BE2C (cell line): ENCODE results near the gene GRIK1.

Experiments
- DNase-seq: peaks from one replicate; pipeline ENCODE4 v3.0.0-alpha.2; 2020
- H3K27me3 ChIP-seq: fragments of 250-450 bp; sonication (Bioruptor Pico); 2 replicates; pipeline ENCODE4 v1.5.1; 2020; ENCODE audit warnings: mild to moderate bottlenecking
- H3K36me3 ChIP-seq: fragments of 250-450 bp; sonication (Bioruptor Pico); 2 replicates; pipeline ENCODE4 v1.5.1; 2020; ENCODE audit warnings: mild to moderate bottlenecking
- H3K4me1 ChIP-seq: fragments of 250-450 bp; sonication (Bioruptor Pico); 2 replicates; pipeline ENCODE4 v1.5.1; 2020
- H3K4me3 ChIP-seq: 2 replicates; pipeline ENCODE4 v1.5.1; 2011; ENCODE audit warnings: low read depth, low read length
- H3K9me3 ChIP-seq: fragments of 250-450 bp; sonication (Bioruptor Pico); 2 replicates; pipeline ENCODE4 v1.5.1; 2020
- TF ChIP-seq, protein P1 (sequence below): IDR thresholded peaks from 2 replicates; pipeline ENCODE4 v1.5.1; 2012; ENCODE audit warnings: mild to moderate bottlenecking, low read depth, low read length

GRIK1 gene

GRCh38 chr21:29511096-29511495, 428.7 kb downstream of the GRIK1 start:
- Histone ChIP-seq H3K9me3 (no peaks in the 10 kb centered on the region), H3K4me1 (no peaks in the 10 kb centered on the region), H3K27me3 (no peaks in the 10 kb centered on the region), H3K36me3 (no peaks in the 10 kb centered on the region), H3K4me3 (no peak overlapping the region)
- TF ChIP-seq, protein P1, sequence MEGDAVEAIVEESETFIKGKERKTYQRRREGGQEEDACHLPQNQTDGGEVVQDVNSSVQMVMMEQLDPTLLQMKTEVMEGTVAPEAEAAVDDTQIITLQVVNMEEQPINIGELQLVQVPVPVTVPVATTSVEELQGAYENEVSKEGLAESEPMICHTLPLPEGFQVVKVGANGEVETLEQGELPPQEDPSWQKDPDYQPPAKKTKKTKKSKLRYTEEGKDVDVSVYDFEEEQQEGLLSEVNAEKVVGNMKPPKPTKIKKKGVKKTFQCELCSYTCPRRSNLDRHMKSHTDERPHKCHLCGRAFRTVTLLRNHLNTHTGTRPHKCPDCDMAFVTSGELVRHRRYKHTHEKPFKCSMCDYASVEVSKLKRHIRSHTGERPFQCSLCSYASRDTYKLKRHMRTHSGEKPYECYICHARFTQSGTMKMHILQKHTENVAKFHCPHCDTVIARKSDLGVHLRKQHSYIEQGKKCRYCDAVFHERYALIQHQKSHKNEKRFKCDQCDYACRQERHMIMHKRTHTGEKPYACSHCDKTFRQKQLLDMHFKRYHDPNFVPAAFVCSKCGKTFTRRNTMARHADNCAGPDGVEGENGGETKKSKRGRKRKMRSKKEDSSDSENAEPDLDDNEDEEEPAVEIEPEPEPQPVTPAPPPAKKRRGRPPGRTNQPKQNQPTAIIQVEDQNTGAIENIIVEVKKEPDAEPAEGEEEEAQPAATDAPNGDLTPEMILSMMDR, result no peak
- DNase-seq, result no peak

- H3K4me1 ChIP-seq, result no peaks in the 10 kb centered on the region
- H3K9me3 ChIP-seq, result no peaks in the 10 kb centered on the region
- TF ChIP-seq, protein P1, result no peak
- H3K36me3 ChIP-seq, result no peaks in the 10 kb centered on the region
- H3K4me3 ChIP-seq, result no peak overlapping the region
- H3K27me3 ChIP-seq, result no peaks in the 10 kb centered on the region
- DNase-seq, result no peak
Measured at GRCh38 chr21:29509121-29509520, 430.7 kb downstream of the GRIK1 start.

GRCh38 chr21:29508301-29508700, 431.5 kb downstream of the GRIK1 start:
- H3K4me3 ChIP-seq, result no peak overlapping the region
- DNase-seq, result no peak
- no peaks in the 10 kb centered on the region for H3K27me3 ChIP-seq
- H3K4me1 ChIP-seq, result no peaks in the 10 kb centered on the region
- TF ChIP-seq, protein P1, result no peak
- H3K36me3 ChIP-seq, result no peaks in the 10 kb centered on the region
- no peaks in the 10 kb centered on the region for H3K9me3 ChIP-seq

DNA sequence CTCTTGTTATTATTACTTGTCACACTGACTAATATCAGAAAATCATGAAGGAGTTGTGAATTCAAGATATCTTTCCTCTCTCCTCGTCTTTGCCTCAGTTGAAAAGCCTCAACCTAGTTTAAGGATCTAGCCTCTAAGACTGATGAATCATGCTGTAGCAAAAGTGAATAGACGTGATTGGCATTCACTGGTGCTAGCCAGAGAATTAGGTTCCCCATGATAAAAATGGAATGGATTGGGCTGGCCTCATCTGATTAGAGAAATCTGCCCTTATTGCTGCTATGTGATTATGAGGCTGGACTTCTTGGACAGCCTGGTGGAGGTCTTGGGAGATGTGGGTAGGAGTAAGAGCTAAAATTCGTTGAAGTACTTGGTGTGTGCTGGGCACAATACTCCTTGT, 432.8 kb downstream of the GRIK1 start:
- no peak for DNase-seq

DNA sequence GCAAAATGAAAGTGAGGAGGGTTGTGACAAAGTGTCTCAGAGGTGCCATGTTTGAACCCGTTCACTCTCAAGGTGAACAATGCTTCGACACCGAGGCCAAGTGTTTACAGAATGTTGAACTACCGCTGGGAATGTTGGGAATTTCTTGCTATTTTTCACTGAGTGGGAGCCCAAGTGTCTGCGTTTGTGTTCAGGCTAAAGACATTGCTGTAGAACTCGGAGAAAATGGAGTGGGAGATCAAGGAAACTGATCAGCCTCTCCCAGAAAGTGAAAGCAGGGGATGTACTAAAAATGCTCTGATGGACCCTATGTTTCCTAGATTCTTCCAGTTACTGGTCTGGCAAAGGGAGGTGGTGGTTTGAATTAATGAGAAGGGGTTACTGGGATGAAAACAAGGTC, 433.6 kb downstream of the GRIK1 start:
- no peaks in the 10 kb centered on the region for H3K9me3 ChIP-seq
- H3K27me3 ChIP-seq, result no peaks in the 10 kb centered on the region
- TF ChIP-seq, protein P1, result no peak
- DNase-seq, result no peak
- no peaks in the 10 kb centered on the region for H3K4me1 ChIP-seq
- no peak overlapping the region for H3K4me3 ChIP-seq
- H3K36me3 ChIP-seq, result no peaks in the 10 kb centered on the region

More for the DNA sequence above, 432.8 kb downstream of the GRIK1 start:
- Histone ChIP-seq H3K27me3 (no peaks in the 10 kb centered on the region), H3K4me3 (no peak overlapping the region), H3K9me3 (no peaks in the 10 kb centered on the region), H3K4me1 (no peaks in the 10 kb centered on the region), H3K36me3 (no peaks in the 10 kb centered on the region)
- TF ChIP-seq, protein P1, result no peak

DNA sequence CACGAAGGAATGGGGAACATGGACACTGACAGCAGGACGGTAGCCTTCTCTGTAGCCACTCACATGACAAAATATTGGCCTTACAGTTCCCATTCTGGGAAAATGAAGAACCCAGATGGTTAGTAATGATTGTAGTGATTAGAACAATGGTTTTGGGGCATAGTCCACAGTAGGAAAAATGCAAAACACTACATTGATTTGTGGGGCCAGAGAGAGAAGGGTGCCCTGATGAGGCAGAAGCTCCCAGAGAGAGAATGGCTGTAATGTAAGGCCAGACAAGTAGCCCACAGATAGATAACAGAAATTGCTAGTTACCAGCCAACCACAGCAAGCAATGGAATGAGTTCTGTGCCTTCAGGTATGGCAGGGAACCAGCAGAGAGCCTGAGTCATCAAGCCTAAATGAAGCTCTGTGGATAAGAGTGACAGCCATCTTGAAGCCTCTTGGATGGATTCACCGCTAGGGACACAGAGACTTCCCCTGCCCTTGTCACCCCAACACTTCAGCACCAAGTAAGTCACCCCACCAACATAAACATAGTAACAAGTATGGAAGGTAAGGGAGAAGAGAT, 435.0 kb downstream of the GRIK1 start:
- H3K4me1 ChIP-seq, result no peaks in the 10 kb centered on the region
- TF ChIP-seq, protein P1, result no peak
- no peaks in the 10 kb centered on the region for H3K36me3 ChIP-seq
- H3K4me3 ChIP-seq, result no peak overlapping the region
- no peaks in the 10 kb centered on the region for H3K27me3 ChIP-seq
- H3K9me3 ChIP-seq, result no peaks in the 10 kb centered on the region
- no peak for DNase-seq
